ENCODE data around the gene RHOD. TPM values are rescaled to one million over a fixed set of nuclear protein-coding genes. Genes with fewer than 3 reads are reported as not detected.

The RHOD gene
- total and polyA plus RNA-seq, 2 of the 8 experiments (the other 6 are each of a cell fraction or from before 2014, with no cell fraction given), result 12.1 to 17.6 TPM

GRCh38 chr11:67031791-67032561, 24.7 kb upstream of the RHOD start:
- Histone ChIP-seq H3K23ac (ENCODE audit: insufficient read length) (no peak overlapping the region), H2AK5ac (ENCODE audit: low read depth, low read length) (0 out of 2 replicates have a peak overlapping the region, but pooled peaks have one; percentile 3), H2BK20ac (ENCODE audit: low read length) (no peak overlapping the region), H3K9me3 (ENCODE audit: insufficient read depth in 2 of 2, low read depth in 1 of 2, low read length in 1 of 2) (no peaks in the 10 kb centered on the region), H2BK12ac (ENCODE audit: low read depth, low read length) (no peak overlapping the region), H3K14ac (ENCODE audit: insufficient read length) (no peak overlapping the region), H3K56ac (replicated peaks; ENCODE audit: insufficient read length, low read depth, low read length) (no peak overlapping the region), H4K5ac (ENCODE audit: insufficient read length, low read depth, low read length) (no peak overlapping the region), H2AFZ (ENCODE audit: low read length) (no peak overlapping the region), H2BK5ac (ENCODE audit: low read depth, low read length) (no peak overlapping the region), H3K4me3 (ENCODE audit: extremely low read depth in 1 of 4, insufficient read depth in 2 of 4, low read depth in 3 of 4, low read length in 4 of 4) (no peak overlapping the region), H3K79me2 (ENCODE audit: control insufficient read depth in 1 of 2, insufficient read depth in 2 of 2, low read length in 2 of 2) (no peaks in the 10 kb centered on the region), H2BK120ac (replicated peaks; ENCODE audit: low read depth, low read length) (no peak overlapping the region), H3K4ac (replicated peaks; ENCODE audit: insufficient read length, low read depth, low read length) (no peak overlapping the region), H3K36me3 (ENCODE audit: control insufficient read depth in 2 of 4, insufficient read depth in 4 of 4, low read length in 3 of 4) (no peaks in the 10 kb centered on the region), H2BK15ac (ENCODE audit: low read length) (no peak overlapping the region), H4K8ac (ENCODE audit: extremely low read depth, insufficient read depth, low read length) (peak overlapping the region; percentile 74; the same call in 1 of the 2 replicates), H3K4me2 (ENCODE audit: insufficient read depth in 1 of 2, low read depth in 2 of 2, low read length in 2 of 2) (no peak overlapping the region), H3K9ac (replicated peaks in 1 of 4; ENCODE audit: extremely low read depth in 1 of 4, low read depth in 3 of 4, low read length in 3 of 4) (no peak overlapping the region; a peak in 1 of 7 replicates), H3K27ac (ENCODE audit: low read depth, low read length) (no peak overlapping the region), H4K20me1 (replicated peaks in 1 of 2; ENCODE audit: control insufficient read depth in 1 of 2, insufficient read depth in 2 of 2, low read length in 2 of 2) (peaks cover 0 to 3% of the 10 kb centered on the region in 2 experiments), H4K91ac (replicated peaks; ENCODE audit: insufficient read length, low read length) (no peak overlapping the region), H3K18ac (ENCODE audit: extremely low read depth, low read length) (no peak overlapping the region), H3K27me3 (replicated peaks in 1 of 4; ENCODE audit: control insufficient read depth in 3 of 4, extremely low read depth in 1 of 4, insufficient read depth in 3 of 4, low read length in 3 of 4) (no peaks in the 10 kb centered on the region), H3K79me1 (ENCODE audit: low read depth, low read length) (no peaks in the 10 kb centered on the region), H3K4me1 (replicated peaks in 1 of 4; ENCODE audit: control insufficient read depth in 3 of 4, insufficient read depth in 4 of 4, low read length in 3 of 4) (peaks cover 0 to 8% (median 0%) of the 10 kb centered on the region in 4 experiments; a peak in 3 of 7 replicates), H3K23me2 (ENCODE audit: low read depth, low read length) (no peaks in the 10 kb centered on the region)
- CTCF ChIA-PET (ENCODE audit: partially characterized antibody), result interaction anchor here (0.6 to 1.1 kb wide), 2 partner anchors 21 to 388 kb away, joined by 3 read pairs; no protein-coding TSS in a partner anchor
- TF ChIP-seq CBX8 (IDR thresholded peaks at IDR 0.05; ENCODE audit: borderline replicate concordance, low read depth, low read length) (no peak), BCL11A (IDR thresholded peaks at IDR 0.05; ENCODE audit: low read depth in 2 of 2, low read length in 2 of 2) (no peak), YY1 (IDR thresholded peaks at IDR 0.05; ENCODE audit: low read depth, low read length) (no peak), ZNF274 (IDR thresholded peaks at IDR 0.05; ENCODE audit: borderline replicate concordance, extremely low read depth, low read length) (no peak), BRCA1 (IDR thresholded peaks at IDR 0.05; ENCODE audit: low read depth, low read length) (no peak)
- POLR2A ChIA-PET (ENCODE audit: partially characterized antibody), result no interaction called here
- WGBS, 2 experiments (ENCODE audit: extremely low coverage in 1 of 2, insufficient coverage in 1 of 2, insufficient read length in 1 of 2, insufficient replicate concordance in 2 of 2, low coverage in 1 of 2, low lambda C conversion rate in 2 of 2, missing lambda C conversion rate in 1 of 2), result 87% methylated on average over 23 of the region's 23 CpGs; no CpG with 5 or more reads in 1 of the 2 experiments
- FAIRE-seq (no peak), DNase-seq (ENCODE audit: low read depth in 1 of 2, low spot score in 2 of 2) (no peak)

All from H1 (cell line).